Fibroblast of mammary gland (primary cell): ENCODE results near the gene RPL18.

Source experiments
- DNase-seq: peaks from one replicate; pipeline ENCODE4 v3.0.0-alpha.2; 2010; ENCODE audit warnings: low read depth
- H3K4me3 ChIP-seq: 2 replicates; pipeline ENCODE4 v1.5.1; 2011; ENCODE audit warnings: low read depth, mild to moderate bottlenecking, low read length, moderate library complexity; ENCODE audit not compliant: control insufficient read depth
- TF ChIP-seq, protein P1 (sequence below): conservative IDR thresholded peaks from 2 replicates; pipeline ENCODE4 v1.5.1; 2011; ENCODE audit warnings: low read depth, low read length, inconsistent platforms; ENCODE audit not compliant: control insufficient read depth, insufficient read depth

Gene RPL18

GRCh38 chr19:48630296-48631063 lies 11.5 kb upstream of the RPL18 start:
- TF ChIP-seq, protein P1, sequence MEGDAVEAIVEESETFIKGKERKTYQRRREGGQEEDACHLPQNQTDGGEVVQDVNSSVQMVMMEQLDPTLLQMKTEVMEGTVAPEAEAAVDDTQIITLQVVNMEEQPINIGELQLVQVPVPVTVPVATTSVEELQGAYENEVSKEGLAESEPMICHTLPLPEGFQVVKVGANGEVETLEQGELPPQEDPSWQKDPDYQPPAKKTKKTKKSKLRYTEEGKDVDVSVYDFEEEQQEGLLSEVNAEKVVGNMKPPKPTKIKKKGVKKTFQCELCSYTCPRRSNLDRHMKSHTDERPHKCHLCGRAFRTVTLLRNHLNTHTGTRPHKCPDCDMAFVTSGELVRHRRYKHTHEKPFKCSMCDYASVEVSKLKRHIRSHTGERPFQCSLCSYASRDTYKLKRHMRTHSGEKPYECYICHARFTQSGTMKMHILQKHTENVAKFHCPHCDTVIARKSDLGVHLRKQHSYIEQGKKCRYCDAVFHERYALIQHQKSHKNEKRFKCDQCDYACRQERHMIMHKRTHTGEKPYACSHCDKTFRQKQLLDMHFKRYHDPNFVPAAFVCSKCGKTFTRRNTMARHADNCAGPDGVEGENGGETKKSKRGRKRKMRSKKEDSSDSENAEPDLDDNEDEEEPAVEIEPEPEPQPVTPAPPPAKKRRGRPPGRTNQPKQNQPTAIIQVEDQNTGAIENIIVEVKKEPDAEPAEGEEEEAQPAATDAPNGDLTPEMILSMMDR: no peak
- no peak overlapping the region for H3K4me3 ChIP-seq
- DNase-seq: no peak

DNA sequence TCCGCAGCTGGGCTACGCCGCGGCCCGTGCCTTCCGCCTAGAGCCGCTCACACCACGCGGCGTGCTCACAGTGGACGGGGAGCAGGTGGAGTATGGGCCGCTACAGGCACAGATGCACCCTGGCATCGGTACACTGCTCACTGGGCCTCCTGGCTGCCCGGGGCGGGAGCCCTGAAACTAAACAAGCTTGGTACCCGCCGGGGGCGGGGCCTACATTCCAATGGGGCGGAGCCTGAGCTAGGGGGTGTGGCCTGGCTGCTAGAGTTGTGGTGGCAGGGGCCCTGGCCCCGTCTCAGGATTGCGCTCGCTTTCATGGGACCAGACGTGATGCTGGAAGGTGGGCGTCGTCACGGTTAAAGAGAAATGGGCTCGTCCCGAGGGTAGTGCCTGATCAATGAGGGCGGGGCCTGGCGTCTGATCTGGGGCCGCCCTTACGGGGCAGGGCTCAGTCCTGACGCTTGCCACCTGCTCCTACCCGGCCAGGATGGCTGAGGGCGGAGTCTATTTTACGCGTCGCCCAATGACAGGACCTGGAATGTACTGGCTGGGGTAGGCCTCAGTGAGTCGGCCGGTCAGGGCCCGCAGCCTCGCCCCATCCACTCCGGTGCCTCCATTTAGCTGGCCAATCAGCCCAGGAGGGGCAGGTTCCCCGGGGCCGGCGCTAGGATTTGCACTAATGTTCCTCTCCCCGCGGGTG lies 10.8 kb upstream of the RPL18 start:
- H3K4me3 ChIP-seq: no peak overlapping the region
- TF ChIP-seq, protein P1: no peak
- no peak for DNase-seq

- no peak overlapping the region for H3K4me3 ChIP-seq
- TF ChIP-seq, protein P1: no peak
- DNase-seq: no peak
Measured at GRCh38 chr19:48629297-48629598, 10.3 kb upstream of the RPL18 start.

DNA sequence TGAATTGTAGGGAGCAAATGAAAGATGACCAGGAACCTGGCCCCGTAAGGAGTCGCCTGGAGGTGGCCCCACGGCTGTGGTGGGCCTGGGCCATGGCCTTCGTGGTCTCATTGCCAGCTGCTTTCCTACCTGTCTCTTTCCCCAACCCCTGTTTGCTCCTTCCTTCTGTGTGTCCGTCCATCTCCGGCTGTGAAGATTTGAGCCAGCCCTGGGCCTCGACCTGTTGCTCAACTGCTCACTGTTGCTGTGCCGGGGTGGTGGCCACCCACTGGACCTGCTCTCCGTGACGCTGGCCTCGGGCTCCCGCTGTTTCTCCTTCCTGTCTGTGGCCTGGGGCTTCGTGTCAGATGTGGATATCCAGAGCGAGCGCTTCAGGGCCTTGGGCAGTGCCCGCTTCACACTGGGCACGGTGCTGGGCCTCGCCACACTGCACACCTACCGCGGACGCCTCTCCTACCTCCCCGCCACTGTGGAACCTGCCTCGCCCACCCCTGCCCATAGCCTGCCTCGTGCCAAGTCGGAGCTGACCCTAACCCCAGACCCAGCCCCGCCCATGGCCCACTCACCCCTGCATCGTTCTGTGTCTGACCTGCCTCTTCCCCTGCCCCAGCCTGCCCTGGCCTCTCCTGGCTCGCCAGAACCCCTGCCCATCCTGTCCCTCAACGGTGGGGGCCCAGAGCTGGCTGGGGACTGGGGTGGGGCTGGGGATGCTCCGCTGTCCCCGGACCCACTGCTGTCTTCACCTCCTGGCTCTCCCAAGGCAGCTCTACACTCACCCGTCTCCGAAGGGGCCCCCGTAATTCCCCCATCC lies 9.7 kb upstream of the RPL18 start:
- H3K4me3 ChIP-seq: no peak overlapping the region
- DNase-seq: no peak
- TF ChIP-seq, protein P1: no peak

GRCh38 chr19:48627865-48628314 lies 8.9 kb upstream of the RPL18 start:
- DNase-seq: no peak
- H3K4me3 ChIP-seq: no peak overlapping the region
- TF ChIP-seq, protein P1: no peak

- H3K4me3 ChIP-seq: no peak overlapping the region
- no peak for DNase-seq
- TF ChIP-seq, protein P1: no peak
Measured at GRCh38 chr19:48627201-48627864, 8.4 kb upstream of the RPL18 start.
